HG02588 (cell line): ENCODE data around the gene CDH23.

ENCODE experiments used
- ATAC-seq: cut with Tn5 transposase; IDR thresholded peaks from one replicate; pipeline ENCODE4 v1.9.1; 2021; ENCODE audit warnings: mild to moderate bottlenecking, moderate library complexity; ENCODE audit not compliant: unreplicated experiment

The CDH23 gene

DNA sequence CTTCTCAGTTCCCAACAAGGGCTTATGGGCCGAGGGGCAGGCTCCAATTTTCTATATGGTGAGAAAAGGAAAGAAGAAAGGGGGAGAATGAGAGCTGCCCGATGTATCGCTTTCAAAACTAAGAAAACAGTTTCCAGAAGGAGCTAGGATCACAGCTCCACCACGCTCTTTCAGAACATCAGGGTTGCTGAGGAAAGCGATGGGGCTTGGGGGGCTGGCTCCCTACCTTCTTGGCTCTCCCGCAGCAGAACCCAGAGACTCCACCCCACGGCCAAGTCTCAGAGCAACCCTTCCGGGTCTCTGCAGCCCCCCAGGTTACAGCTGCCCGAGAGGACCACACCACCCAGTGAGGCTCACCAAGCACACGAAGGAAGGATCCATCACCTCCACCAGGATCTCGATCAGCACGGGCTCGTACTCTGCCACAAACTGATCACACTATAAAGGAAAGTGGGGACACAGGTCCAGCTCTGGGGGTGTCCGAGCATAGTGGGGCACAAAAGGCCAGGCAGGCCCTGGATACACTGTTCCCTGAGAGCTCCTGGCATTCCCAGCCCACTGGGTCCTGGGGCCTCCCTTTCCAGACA is 422.0 kb downstream of the CDH23 start:
- no peak for ATAC-seq

DNA sequence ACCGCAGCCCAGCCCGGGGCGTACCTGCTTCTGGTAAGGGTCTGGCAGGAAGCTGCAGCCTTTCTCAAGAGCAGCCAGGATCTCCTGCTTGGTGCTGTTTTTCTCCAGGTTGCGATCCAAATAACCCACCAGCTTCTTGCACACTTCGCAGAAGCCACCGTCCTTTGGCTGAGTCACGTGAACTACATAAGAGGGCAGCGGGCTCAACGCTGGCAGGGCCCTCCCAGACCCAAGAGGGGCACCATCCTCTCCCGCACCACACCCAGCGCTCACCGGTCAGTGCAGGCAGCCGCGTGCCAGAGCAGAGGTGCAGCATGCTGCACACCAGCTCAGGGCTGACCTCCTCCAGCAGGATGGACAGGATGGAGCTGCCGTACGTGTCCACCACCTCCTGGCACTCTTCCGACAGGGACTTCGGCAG is 422.7 kb downstream of the CDH23 start:
- no peak for ATAC-seq

- ATAC-seq = no peak
These were observed 423.3 kb downstream of the CDH23 start for GRCh38 chr10:71819985-71820384.

GRCh38 chr10:71820966-71821365 is 424.2 kb downstream of the CDH23 start:
- ATAC-seq = no peak

GRCh38 chr10:71821909-71822763 is 425.4 kb downstream of the CDH23 start:
- no peak for ATAC-seq

- ATAC-seq = no peak
These were observed 426.6 kb downstream of the CDH23 start for GRCh38 chr10:71823356-71823755.

DNA sequence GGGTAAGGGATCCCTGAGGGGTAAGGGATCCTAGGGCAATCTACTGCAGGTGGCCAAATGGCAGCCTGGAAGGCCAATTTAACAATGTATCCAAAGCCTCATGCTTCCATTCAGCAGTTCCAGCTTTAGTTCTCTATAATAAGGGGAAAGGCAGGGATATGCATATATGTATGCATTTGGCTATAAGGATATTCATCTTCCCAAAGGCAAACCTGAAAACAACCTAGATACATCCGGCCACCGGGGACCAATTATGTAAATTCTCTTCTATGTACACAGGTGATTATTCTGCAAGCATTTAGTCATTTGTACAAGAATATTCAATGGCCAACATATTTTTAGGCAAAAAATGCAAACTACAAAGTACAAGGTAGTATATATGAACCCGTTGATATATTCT is 427.6 kb downstream of the CDH23 start:
- ATAC-seq = no peak

GRCh38 chr10:71825217-71825616 is 428.5 kb downstream of the CDH23 start:
- no peak for ATAC-seq

- no peak for ATAC-seq
These were observed 431.1 kb downstream of the CDH23 start for GRCh38 chr10:71827852-71828251.

- no peak for ATAC-seq
These were observed 432.0 kb downstream of the CDH23 start for GRCh38 chr10:71828702-71829101.

DNA sequence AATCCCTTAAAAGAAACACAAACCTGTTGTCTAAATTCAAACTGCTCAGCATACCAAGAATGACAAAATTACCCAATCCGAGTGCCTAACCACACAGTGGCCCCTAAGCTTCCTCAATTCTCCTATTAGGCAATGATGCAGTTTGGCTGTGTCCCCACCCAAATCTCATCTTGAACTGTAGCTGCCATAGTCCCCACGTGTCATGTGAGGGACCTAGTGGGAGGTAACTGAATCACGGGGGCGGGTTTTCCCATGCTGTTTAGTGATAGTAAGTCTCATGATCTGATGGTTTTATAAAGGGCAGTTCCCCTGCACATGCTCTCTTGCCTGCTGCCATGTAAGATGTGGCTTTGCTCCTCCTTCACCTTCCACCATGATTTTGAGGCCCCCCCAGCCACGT is 432.5 kb downstream of the CDH23 start:
- no peak for ATAC-seq

- no peak for ATAC-seq
These were observed 433.2 kb downstream of the CDH23 start for GRCh38 chr10:71829896-71830295.

DNA sequence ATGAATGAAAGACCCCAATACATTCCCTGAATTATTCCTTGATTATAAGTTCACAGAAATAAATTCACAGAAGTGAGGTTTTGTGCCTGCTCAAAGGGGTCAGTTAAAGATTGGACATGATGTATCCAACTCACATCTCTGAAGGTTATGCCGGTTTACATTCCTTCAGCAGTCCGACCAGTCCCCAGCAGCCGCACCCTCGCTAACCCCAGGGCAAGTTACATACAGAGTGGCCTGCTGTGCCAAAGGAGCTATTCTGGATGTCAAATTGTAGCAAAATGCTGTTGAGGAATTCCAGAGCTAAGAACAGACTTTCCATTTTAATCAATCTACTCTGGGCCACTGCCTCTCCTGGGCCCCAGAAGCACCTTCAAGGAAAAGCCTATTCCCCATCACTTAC is 434.0 kb downstream of the CDH23 start:
- no peak for ATAC-seq

- ATAC-seq = no peak
These were observed 435.2 kb downstream of the CDH23 start for GRCh38 chr10:71831646-71832552.

- no peak for ATAC-seq
These were observed 436.2 kb downstream of the CDH23 start for GRCh38 chr10:71832967-71833366.

- no peak for ATAC-seq
These were observed 437.0 kb downstream of the CDH23 start for GRCh38 chr10:71833451-71834342.

DNA sequence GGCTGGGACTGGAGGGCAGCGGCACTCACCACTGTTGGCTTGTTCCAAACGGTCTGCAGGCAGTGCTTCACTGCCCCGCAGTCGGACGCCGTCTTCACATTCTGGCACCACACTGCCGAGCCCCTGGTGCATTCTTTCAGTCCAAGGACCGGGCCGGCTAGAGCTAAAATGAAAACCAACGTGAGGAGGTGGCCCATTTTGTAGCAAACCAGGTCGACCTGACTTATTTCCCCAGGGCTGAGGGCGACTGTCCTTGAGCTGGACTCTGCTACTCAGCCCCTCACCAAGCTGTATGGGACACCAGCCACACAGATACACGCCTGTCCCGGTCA is 437.6 kb downstream of the CDH23 start:
- no peak for ATAC-seq

GRCh38 chr10:71835671-71836595 is 439.2 kb downstream of the CDH23 start:
- peak; percentile 90 for ATAC-seq

- peak; percentile 14 for ATAC-seq
These were observed 439.9 kb downstream of the CDH23 start for GRCh38 chr10:71836596-71836974.
